OCI-LY1 (cell line): ENCODE measurements around the gene KIF16B.

Experiments
- H2AFZ ChIP-seq: fragments of 200-600 bp; sonication (generic), shearing (Covaris generic); 2 replicates; pipeline ENCODE4 v1.6.0; 2014; ENCODE audit warnings: antibody characterized with exemption, mild to moderate bottlenecking, low read length
- H3F3A ChIP-seq: fragments of 200-600 bp; sonication (generic), shearing (Covaris generic); 2 replicates; pipeline ENCODE4 v1.6.0; 2014; ENCODE audit warnings: mild to moderate bottlenecking, antibody characterized with exemption, low read length, moderate library complexity; ENCODE audit not compliant: insufficient read depth
- H3K27ac ChIP-seq: fragments of 200-600 bp; sonication (generic); 2 replicates; pipeline ENCODE4 v1.5.1; 2014; ENCODE audit warnings: low read length, mixed run types, mild to moderate bottlenecking, low read depth; ENCODE audit not compliant: poor library complexity, severe bottlenecking
- H3K27me3 ChIP-seq: fragments of 200-600 bp; sonication (generic); 2 replicates; pipeline ENCODE4 v1.6.0; 2014; ENCODE audit warnings: antibody characterized with exemption, mild to moderate bottlenecking, low read length, moderate library complexity; ENCODE audit not compliant: insufficient read depth
- H3K36me3 ChIP-seq: fragments of 200-600 bp; sonication (generic); 2 replicates; pipeline ENCODE4 v1.6.1; 2014; ENCODE audit warnings: mild to moderate bottlenecking, antibody characterized with exemption, low read length, moderate library complexity, mixed read lengths; ENCODE audit not compliant: insufficient read depth
- H3K4me1 ChIP-seq: fragments of 200-600 bp; sonication (generic); 2 replicates; pipeline ENCODE4 v1.5.1; 2014; ENCODE audit warnings: mild to moderate bottlenecking, low read length, moderate library complexity; ENCODE audit not compliant: insufficient read depth, severe bottlenecking
- H3K4me2 ChIP-seq: fragments of 200-600 bp; sonication (generic), shearing (Covaris generic); 2 replicates; pipeline ENCODE4 v1.6.1; 2014; ENCODE audit warnings: low read length
- H3K4me3 ChIP-seq: fragments of 200-600 bp; sonication (generic); 2 replicates; pipeline ENCODE4 v1.5.1; 2014; ENCODE audit warnings: low read length, low read depth, mild to moderate bottlenecking, mixed read lengths; ENCODE audit not compliant: poor library complexity, severe bottlenecking
- H3K79me2 ChIP-seq: fragments of 200-600 bp; shearing (Covaris generic); 2 replicates; pipeline ENCODE4 v1.6.1; 2016; ENCODE audit warnings: mixed run types, low read length, mixed read lengths; ENCODE audit not compliant: insufficient read depth
- H3K9ac ChIP-seq: fragments of 200-600 bp; sonication (generic), shearing (Covaris generic); 2 replicates; pipeline ENCODE4 v1.6.1; 2014; ENCODE audit warnings: mild to moderate bottlenecking, low read length, mixed read lengths
- H3K9me2 ChIP-seq: fragments of 200-600 bp; sonication (generic), shearing (Covaris generic); 2 replicates; pipeline ENCODE4 v1.6.1; 2014; ENCODE audit warnings: low read depth, mild to moderate bottlenecking, low read length, mixed read lengths
- H3K9me3 ChIP-seq: fragments of 200-600 bp; shearing (Covaris generic); 2 replicates; pipeline ENCODE4 v1.6.1; 2014; ENCODE audit warnings: low read length, mixed read lengths
- H4K20me1 ChIP-seq: fragments of 200-600 bp; sonication (generic), shearing (Covaris generic); 2 replicates; pipeline ENCODE4 v1.6.0; 2016; ENCODE audit warnings: mild to moderate bottlenecking, low read length; ENCODE audit not compliant: insufficient read depth
- EZH2 ChIP-seq: fragments of 200-600 bp; sonication (generic), shearing (Covaris generic); IDR thresholded peaks from 2 replicates; pipeline ENCODE4 v1.8.0; 2017; ENCODE audit warnings: borderline replicate concordance, mixed run types, mild to moderate bottlenecking, antibody characterized with exemption, low read length, moderate library complexity, mixed read lengths
- TF ChIP-seq, protein P1 (sequence below): fragments of 200-600 bp; sonication (generic), shearing (Covaris generic); IDR thresholded peaks from 2 replicates; pipeline ENCODE4 v1.5.1; 2017; ENCODE audit warnings: mild to moderate bottlenecking, antibody characterized with exemption, low read length, moderate library complexity, mixed read lengths

The KIF16B gene

DNA sequence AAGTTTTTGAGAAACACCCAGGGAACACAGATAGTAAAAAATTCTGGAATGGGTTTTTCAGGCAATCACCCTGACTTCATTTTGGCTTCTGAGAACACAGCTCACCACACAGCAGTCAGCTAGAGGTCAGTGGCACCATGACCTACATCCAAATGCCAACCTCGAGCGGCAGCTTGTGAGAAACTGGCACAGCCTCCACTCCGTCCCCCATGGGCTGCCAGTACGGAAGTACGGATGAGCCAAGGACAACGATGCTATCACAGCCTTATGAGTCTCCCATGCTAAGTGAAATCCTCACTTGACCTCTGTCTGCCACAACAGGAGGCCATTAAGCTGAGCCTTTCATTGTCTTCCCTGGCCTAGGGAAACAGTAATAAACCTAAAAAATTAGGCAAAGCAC, 32.0 kb downstream of the KIF16B start:
- Histone ChIP-seq H3K4me3 (no peak overlapping the region), H3F3A (no peaks in the 10 kb centered on the region), H3K27ac (no peak overlapping the region), H4K20me1 (no peaks in the 10 kb centered on the region; the same call in 1 of the 2 replicates), H2AFZ (no peak overlapping the region), H3K4me1 (no peaks in the 10 kb centered on the region), H3K79me2 (no peaks in the 10 kb centered on the region), H3K36me3 (no peaks in the 10 kb centered on the region), H3K9me3 (no peaks in the 10 kb centered on the region), H3K9me2 (no peaks in the 10 kb centered on the region), H3K4me2 (no peak overlapping the region), H3K9ac (no peak overlapping the region), H3K27me3 (no peaks in the 10 kb centered on the region)
- TF ChIP-seq EZH2: no peak
- TF ChIP-seq, protein P1, sequence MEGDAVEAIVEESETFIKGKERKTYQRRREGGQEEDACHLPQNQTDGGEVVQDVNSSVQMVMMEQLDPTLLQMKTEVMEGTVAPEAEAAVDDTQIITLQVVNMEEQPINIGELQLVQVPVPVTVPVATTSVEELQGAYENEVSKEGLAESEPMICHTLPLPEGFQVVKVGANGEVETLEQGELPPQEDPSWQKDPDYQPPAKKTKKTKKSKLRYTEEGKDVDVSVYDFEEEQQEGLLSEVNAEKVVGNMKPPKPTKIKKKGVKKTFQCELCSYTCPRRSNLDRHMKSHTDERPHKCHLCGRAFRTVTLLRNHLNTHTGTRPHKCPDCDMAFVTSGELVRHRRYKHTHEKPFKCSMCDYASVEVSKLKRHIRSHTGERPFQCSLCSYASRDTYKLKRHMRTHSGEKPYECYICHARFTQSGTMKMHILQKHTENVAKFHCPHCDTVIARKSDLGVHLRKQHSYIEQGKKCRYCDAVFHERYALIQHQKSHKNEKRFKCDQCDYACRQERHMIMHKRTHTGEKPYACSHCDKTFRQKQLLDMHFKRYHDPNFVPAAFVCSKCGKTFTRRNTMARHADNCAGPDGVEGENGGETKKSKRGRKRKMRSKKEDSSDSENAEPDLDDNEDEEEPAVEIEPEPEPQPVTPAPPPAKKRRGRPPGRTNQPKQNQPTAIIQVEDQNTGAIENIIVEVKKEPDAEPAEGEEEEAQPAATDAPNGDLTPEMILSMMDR: no peak

DNA sequence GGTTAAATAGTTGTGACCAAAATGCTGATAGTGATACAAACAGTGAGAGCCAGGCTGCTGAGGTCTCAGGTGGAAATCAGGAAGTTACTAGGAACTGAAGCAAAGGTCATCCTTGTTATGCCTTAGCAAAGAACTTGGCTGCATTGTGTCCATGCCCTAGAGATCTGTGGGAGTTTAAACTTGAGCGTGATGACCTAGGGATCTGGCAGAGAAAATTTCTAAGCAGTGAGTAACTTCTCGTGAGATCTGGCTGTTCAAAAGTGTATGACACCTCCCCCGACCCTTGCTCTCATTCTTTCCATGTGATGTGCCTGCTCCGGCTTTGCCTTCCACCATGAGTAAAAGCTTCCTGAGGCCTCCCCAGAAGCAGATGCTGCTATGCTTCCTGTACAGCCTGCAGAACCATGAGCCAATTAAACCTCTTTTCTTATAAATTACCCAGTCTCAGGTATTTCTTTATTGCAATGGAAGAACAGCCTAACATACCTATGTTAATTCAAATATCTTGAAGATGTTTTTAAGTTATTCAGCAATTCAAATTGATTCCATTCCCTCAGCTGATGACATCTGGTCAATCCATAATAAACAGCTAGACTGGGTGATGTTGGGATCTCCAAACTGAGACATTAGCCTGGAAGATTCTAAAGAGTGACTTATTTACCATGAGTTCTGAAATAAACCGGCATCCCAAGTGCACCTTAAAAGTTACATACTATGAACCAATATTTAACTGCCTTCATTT, 33.8 kb downstream of the KIF16B start:
- no peak overlapping the region for H3K4me2 ChIP-seq
- H3K9ac ChIP-seq: no peak overlapping the region
- no peak overlapping the region for H2AFZ ChIP-seq
- H3K36me3 ChIP-seq: no peaks in the 10 kb centered on the region
- no peaks in the 10 kb centered on the region for H3K79me2 ChIP-seq
- H3K4me1 ChIP-seq: no peaks in the 10 kb centered on the region
- no peaks in the 10 kb centered on the region for H4K20me1 ChIP-seq
- no peak overlapping the region for H3K27ac ChIP-seq
- no peak for TF ChIP-seq EZH2
- TF ChIP-seq, protein P1: no peak
- H3K4me3 ChIP-seq: no peak overlapping the region
- H3K9me3 ChIP-seq: no peaks in the 10 kb centered on the region
- no peaks in the 10 kb centered on the region for H3K27me3 ChIP-seq
- H3K9me2 ChIP-seq: no peaks in the 10 kb centered on the region
- H3F3A ChIP-seq: no peaks in the 10 kb centered on the region

DNA sequence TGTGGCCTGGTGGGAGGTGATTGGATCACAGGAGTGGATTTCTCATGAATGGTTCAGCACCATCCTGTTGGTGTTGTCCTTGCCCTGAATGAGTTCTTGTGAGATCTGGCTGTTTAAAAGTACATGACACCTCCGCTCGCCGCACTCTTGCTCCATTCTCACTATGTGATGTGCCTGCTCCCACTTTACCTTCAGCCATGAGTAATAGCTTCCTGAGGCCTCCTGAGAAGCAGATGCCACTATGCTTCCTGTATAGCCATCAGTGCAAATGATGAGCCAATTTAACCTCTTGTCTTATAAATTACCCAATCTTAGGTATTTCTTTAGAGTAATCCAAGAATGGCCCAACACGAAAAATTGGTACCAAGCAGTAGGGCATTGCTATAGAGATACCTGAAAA, 34.5 kb downstream of the KIF16B start:
- Histone ChIP-seq H3K27me3 (no peaks in the 10 kb centered on the region), H2AFZ (no peak overlapping the region), H3F3A (no peaks in the 10 kb centered on the region), H3K79me2 (no peaks in the 10 kb centered on the region), H4K20me1 (no peaks in the 10 kb centered on the region), H3K9me3 (no peaks in the 10 kb centered on the region), H3K4me2 (no peak overlapping the region), H3K27ac (no peak overlapping the region), H3K4me1 (no peaks in the 10 kb centered on the region), H3K36me3 (no peaks in the 10 kb centered on the region), H3K9ac (no peak overlapping the region), H3K9me2 (no peaks in the 10 kb centered on the region), H3K4me3 (no peak overlapping the region)
- TF ChIP-seq EZH2: no peak
- TF ChIP-seq, protein P1: no peak
